ENCODE results near the gene NOL12.

DNA sequence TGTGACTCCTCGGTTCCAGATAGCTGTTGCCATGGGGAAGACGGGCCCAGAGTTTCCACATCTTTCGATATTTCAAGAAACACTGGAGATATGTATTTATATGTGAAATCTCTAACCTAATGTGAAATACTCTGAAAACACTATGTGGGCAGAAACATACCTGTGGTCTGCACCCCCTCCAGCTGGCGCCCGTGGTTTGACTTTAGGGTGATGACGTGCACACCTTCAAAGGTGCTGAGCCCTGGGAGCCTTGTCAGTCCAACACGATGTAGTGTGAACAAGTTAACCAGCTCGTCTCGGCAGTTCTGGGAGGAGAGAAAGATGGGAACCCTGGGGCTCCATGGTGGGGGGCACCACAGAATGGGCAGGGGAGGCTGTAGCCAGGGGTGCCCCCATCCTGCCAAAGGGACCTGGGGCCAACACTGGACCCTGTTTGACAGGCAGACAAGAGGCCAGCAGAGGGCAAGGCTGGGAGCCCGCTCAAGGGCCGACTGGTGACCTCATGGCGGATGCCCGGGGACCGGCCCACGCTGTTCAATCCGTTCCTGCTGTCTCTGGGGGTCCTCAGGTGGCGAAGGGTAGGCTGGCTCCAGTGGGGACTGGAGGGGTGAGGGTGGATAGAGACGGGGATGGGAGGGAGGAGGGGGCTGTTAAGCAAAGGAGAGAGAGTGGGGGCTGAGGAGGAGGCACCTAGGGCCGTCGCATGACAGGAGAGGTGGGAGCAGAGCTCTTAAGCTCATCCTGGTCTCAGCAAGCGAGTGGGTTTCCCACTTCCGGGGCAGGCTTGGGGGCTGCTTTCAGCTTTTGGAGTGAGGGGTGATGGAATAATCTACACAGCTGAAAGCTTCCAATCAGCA lies 54.5 kb downstream of the NOL12 start:
- TF ChIP-seq POLR2A (IDR thresholded peaks at IDR 0.05; ENCODE audit: borderline replicate concordance, extremely low read depth, insufficient read depth, insufficient read length) (no peak), EZH2 (IDR thresholded peaks at IDR 0.05) (no peak), JUND (IDR thresholded peaks at IDR 0.05) (no peak), SP1 (IDR thresholded peaks at IDR 0.05; ENCODE audit: low read depth) (no peak)
- TF ChIP-seq, protein P1, sequence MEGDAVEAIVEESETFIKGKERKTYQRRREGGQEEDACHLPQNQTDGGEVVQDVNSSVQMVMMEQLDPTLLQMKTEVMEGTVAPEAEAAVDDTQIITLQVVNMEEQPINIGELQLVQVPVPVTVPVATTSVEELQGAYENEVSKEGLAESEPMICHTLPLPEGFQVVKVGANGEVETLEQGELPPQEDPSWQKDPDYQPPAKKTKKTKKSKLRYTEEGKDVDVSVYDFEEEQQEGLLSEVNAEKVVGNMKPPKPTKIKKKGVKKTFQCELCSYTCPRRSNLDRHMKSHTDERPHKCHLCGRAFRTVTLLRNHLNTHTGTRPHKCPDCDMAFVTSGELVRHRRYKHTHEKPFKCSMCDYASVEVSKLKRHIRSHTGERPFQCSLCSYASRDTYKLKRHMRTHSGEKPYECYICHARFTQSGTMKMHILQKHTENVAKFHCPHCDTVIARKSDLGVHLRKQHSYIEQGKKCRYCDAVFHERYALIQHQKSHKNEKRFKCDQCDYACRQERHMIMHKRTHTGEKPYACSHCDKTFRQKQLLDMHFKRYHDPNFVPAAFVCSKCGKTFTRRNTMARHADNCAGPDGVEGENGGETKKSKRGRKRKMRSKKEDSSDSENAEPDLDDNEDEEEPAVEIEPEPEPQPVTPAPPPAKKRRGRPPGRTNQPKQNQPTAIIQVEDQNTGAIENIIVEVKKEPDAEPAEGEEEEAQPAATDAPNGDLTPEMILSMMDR (IDR thresholded peaks at IDR 0.05 in 2 of 3, conservative IDR thresholded peaks at IDR 0.05 in 1 of 3; ENCODE audit: borderline replicate concordance in 1 of 3, insufficient read depth in 1 of 3, low read depth in 2 of 3, low read length in 2 of 3) = no peak
- TF ChIP-seq, protein P2, sequence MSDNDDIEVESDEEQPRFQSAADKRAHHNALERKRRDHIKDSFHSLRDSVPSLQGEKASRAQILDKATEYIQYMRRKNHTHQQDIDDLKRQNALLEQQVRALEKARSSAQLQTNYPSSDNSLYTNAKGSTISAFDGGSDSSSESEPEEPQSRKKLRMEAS (IDR thresholded peaks at IDR 0.05) = no peak

Data from HCT116 (cell line).